C4-2B (cell line): ENCODE data around the gene MED13L.

ENCODE experiments used
- H3K27ac ChIP-seq: fragments of 450-650 bp; 2 replicates; pipeline ENCODE4 v1.5.1; 2017
- CTCF ChIP-seq: fragments of 450-650 bp; conservative IDR thresholded peaks from 2 replicates; pipeline ENCODE4 v1.5.1; 2017; ENCODE audit warnings: mild to moderate bottlenecking
- ZFX ChIP-seq: fragments of 450-650 bp; IDR thresholded peaks from 2 replicates; pipeline ENCODE4 v1.6.1; 2017

MED13L gene

GRCh38 chr12:116188581-116188980 lies 88.9 kb downstream of the MED13L start:
- no peak overlapping the region for H3K27ac ChIP-seq
- TF ChIP-seq ZFX (no peak), CTCF (no peak)

GRCh38 chr12:116187151-116187511 lies 90.4 kb downstream of the MED13L start:
- no peak overlapping the region for H3K27ac ChIP-seq
- TF ChIP-seq ZFX = no peak

- TF ChIP-seq ZFX (no peak), CTCF (no peak)
- H3K27ac ChIP-seq = no peak overlapping the region
Measured at GRCh38 chr12:116186482-116187150, 90.9 kb downstream of the MED13L start.

GRCh38 chr12:116184763-116185162 lies 92.7 kb downstream of the MED13L start:
- no peak overlapping the region for H3K27ac ChIP-seq
- TF ChIP-seq ZFX = no peak
- TF ChIP-seq CTCF = no peak

GRCh38 chr12:116183741-116184141 lies 93.8 kb downstream of the MED13L start:
- TF ChIP-seq ZFX = no peak
- TF ChIP-seq CTCF = no peak
- H3K27ac ChIP-seq = no peak overlapping the region

GRCh38 chr12:116182359-116183063 lies 95.0 kb downstream of the MED13L start:
- H3K27ac ChIP-seq = no peak overlapping the region
- no peak for TF ChIP-seq ZFX
- no peak for TF ChIP-seq CTCF

GRCh38 chr12:116180448-116180847 lies 97.0 kb downstream of the MED13L start:
- TF ChIP-seq CTCF (no peak), ZFX (no peak)
- no peak overlapping the region for H3K27ac ChIP-seq

GRCh38 chr12:116179384-116179783 lies 98.1 kb downstream of the MED13L start:
- no peak overlapping the region for H3K27ac ChIP-seq
- TF ChIP-seq CTCF = no peak
- TF ChIP-seq ZFX = no peak
